Left ventricle myocardium superior (tissue), 1 donor: ENCODE results near the gene NDUFV2. TPM values are rescaled to one million over a fixed set of nuclear protein-coding genes. Genes with fewer than 3 reads are reported as not detected.
A peak's percentile ranks its signal among the peaks of the same experiment; 100 is the strongest.

ENCODE experiments used
- ATAC-seq: fragments of 200-7000 bp; cut with Tn5 transposase; one replicate; pipeline ENCODE4 v1.9.1; 2020; ENCODE audit warnings: mild to moderate bottlenecking, moderate library complexity
- DNase-seq: peaks from one replicate; pipeline ENCODE4 v3.0.0-alpha.2; 2020
- intact Hi-C: fragments of 100-400 bp; cut with micrococcal nuclease; formaldehyde crosslinking; loops from one replicate; pipeline ENCODE4 v1.11.0; 2022
- total RNA-seq: library from RNA; stranded (reverse); fragmentation: NEBNext Ultra II Directional; extraction: Animal tissue kit (Norgen Biotek cat#: 25700); gene quantifications from one replicate; pipeline ENCODE4 v1.2.1, GENCODE V29; 2021
- donor health status: DM: no; HTN: yes; CAD: no; lungs with severe emphysema.

NDUFV2 gene
- total RNA-seq, 1 donor from 2014 or later, result 496 TPM

- no peak for DNase-seq
- no peak for ATAC-seq
- intact Hi-C loops, result no loop called here
Observed at GRCh38 chr18:9173770-9174233, 71.3 kb downstream of the NDUFV2 start.

- DNase-seq (no peak), ATAC-seq (peak; percentile 20)
- intact Hi-C loops, result no loop called here
Observed at GRCh38 chr18:9174302-9174701, 71.8 kb downstream of the NDUFV2 start.

DNA sequence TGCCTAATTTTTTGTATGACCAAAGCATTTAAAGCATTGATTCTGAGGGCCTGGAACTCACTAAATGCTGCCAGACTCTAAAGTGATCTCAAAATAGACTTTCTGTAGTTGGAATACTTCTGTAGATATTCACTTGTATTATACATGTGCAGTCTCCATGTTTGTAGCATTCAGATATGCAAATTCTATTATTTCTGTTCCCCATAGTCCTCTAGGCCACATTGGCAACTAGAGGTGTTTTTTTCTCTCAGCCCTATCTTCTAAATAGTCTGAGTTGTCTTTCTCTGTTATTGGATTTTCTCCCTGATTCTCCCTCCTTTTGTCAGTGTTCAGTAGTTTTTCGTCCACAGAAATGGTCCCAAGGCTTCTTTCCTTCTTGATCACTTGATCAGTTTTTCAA is 72.6 kb downstream of the NDUFV2 start:
- intact Hi-C loops, result no loop called here
- ATAC-seq, result peak; percentile 13
- no peak for DNase-seq

DNA sequence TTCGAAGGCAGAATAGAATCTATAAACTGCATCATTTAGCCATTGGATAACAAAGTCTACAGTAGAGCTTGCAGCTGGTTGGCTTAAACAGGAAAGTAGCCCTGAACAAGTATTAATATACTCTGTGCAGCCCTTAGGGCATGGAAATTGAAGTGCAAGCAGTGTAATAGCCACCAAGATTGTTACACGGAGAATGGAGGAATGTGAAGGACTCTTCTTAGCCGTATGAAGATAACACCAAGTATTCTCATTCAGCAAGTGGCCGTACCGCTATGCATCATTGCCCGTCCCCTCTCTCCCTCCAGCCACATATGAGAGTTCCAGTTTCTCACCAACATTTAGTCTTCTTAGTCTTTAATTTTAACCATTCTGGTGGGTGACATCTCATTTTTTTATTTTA is 74.5 kb downstream of the NDUFV2 start:
- peak; percentile 36 for ATAC-seq
- DNase-seq, result no peak
- intact Hi-C loops, result no loop called here

DNA sequence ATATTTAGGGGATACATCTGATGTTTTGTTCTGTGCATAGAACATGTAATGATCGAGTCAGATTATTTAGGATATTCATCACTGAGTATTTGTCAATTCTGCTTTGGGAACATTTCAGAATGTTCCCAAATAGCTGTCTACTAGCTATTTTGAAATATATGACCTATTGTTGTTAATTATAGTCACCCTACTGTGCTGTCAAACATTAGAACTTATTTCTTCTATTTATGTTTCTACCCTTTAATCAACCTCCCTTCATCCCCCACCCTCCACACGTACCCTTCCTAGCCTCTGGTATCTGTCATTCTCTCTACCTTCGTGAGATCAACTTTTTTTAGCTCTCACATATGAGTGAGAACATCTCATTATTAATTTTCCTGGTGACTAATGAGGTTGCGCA is 75.0 kb downstream of the NDUFV2 start:
- ATAC-seq, result peak; percentile 70
- no peak for DNase-seq
- intact Hi-C loops, result no loop called here

- no peak for DNase-seq
- intact Hi-C loops, result no loop called here
Observed at GRCh38 chr18:9178557-9178956, 76.1 kb downstream of the NDUFV2 start.

GRCh38 chr18:9181275-9181674 is 78.8 kb downstream of the NDUFV2 start:
- DNase-seq (no peak), ATAC-seq (no peak)
- intact Hi-C loops, result no loop called here

More at GRCh38 chr18:9178557-9178956, 76.1 kb downstream of the NDUFV2 start:
- ATAC-seq, result no peak

DNA sequence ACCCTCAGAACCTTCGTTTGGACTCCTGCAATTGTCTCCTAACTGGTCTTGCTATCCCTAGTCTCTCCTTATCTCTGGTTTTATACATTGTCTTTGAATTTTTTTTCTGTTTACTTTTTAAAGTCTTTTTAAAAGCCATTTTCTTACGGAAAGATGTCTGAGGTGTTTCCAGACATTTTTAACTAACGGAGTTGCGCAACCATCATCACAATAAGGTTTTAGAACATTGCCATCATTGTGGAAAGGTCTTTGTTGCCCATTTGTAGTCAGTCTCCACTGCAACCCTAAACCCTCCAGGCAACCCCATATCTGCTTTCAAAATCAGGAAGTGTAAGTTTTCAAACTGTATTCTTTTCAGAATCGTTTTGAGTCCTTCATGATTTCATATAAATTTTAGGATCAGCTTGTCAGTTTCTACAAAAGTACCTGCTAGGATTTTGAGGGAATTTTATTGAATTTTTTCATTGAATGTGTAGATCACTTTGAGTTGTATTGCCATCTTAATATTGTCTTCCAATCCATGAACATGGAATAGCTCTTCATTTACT is 80.4 kb downstream of the NDUFV2 start:
- ATAC-seq, result no peak
- DNase-seq, result no peak
- intact Hi-C loops, result no loop called here

Other genes with a start within 250 kb of the NDUFV2 start
- gene ANKRD12, start 34.1 kb downstream of the NDUFV2 start, total RNA-seq, result 46.1 TPM
- 10.0 TPM for gene TWSG1, start 232.1 kb downstream of the NDUFV2 start, total RNA-seq